ENCODE results near the gene SUV39H2. TPM values are rescaled to one million over a fixed set of nuclear protein-coding genes. Genes with fewer than 3 reads are reported as not detected.
"Not testable (repeated sequence)": the region's sequence is repeated elsewhere in the genome, so short reads cannot be mapped to it uniquely, and the experiment has no call there.

The SUV39H2 gene
- total RNA-seq, 2 experiments from 2014 or later, result 35.8 to 38.2 TPM

DNA sequence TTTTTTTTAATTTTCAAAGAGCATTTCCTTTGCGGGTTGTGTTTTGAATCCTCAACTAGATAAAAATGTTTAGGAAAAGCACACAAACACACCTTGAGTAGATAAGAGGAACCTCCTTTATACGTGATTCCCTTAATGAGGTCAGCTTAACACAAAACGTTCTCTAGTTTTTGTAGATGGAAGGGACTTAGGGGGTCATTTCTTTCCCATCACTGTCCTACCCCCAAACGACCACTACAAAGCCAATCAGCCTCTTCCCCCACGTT, 1.2 kb downstream of the SUV39H2 start:
- Mint-ChIP-seq H3K27me3 (ENCODE audit: low read depth) (no peaks in the 10 kb centered on the region), H3K9me3 (no peaks in the 10 kb centered on the region), H3K36me3 (ENCODE audit: low read depth) (peaks cover 21% of the 10 kb centered on the region), H3K4me3 (peak overlapping the region; percentile 90), H3K27ac (peak overlapping the region; percentile 81), H3K4me1 (ENCODE audit: low read depth) (peaks cover 28% of the 10 kb centered on the region)
- CTCF ChIA-PET, result interaction anchor here (0.8 to 2.1 kb wide), 3 partner anchors 22 to 81 kb away, joined by 5 to 14 read pairs (median 8); no protein-coding TSS in a partner anchor
- intact Hi-C loops (cut with micrococcal nuclease), result loop anchor here (2.0 to 5.0 kb wide), 5 partner anchors 217 to 1533 kb away; partner anchors contain the start of genes RPP38 and SEPHS1
- no peak for DNase-seq

- H3K9me3 Mint-ChIP-seq, result no peaks in the 10 kb centered on the region
- peak overlapping the region; percentile 90 for H3K4me3 Mint-ChIP-seq
- DNase-seq, result no peak
- H3K4me1 Mint-ChIP-seq (ENCODE audit: low read depth), result peaks cover 28% of the 10 kb centered on the region
- no peaks in the 10 kb centered on the region for H3K27me3 Mint-ChIP-seq (ENCODE audit: low read depth)
- peaks cover 21% of the 10 kb centered on the region for H3K36me3 Mint-ChIP-seq (ENCODE audit: low read depth)
- CTCF ChIA-PET, result interaction anchor here (1.1 to 2.1 kb wide), 2 partner anchors 22 to 447 kb away, joined by 3 to 14 read pairs; no protein-coding TSS in a partner anchor
- intact Hi-C loops (cut with micrococcal nuclease), result no loop called here
- H3K27ac Mint-ChIP-seq, result no peak overlapping the region
These were observed 1.6 kb downstream of the SUV39H2 start for GRCh38 chr10:14880229-14880628.

DNA sequence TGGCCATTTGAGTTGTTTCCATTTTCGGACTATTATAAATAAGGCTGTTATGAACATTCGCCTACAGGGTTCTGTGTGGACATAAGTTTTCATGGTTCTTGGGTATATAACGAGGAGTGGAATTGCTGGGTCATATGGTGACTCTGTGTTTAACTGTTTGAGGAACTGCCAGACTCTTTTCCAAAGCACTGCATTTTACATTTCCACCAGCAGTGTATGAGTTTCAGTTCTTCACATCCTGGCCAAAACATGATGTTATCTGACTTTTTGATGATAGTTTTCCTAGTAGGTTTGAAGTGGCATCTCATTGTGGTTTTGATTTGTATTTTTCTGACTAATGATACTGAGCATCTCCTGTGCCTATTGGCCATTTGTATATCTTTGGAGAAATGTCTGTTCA, 5.4 kb downstream of the SUV39H2 start:
- CTCF ChIA-PET, result interaction anchor here (0.6 kb wide), 1 partner anchor 80 kb away, joined by 6 read pairs; no protein-coding TSS in a partner anchor

DNA sequence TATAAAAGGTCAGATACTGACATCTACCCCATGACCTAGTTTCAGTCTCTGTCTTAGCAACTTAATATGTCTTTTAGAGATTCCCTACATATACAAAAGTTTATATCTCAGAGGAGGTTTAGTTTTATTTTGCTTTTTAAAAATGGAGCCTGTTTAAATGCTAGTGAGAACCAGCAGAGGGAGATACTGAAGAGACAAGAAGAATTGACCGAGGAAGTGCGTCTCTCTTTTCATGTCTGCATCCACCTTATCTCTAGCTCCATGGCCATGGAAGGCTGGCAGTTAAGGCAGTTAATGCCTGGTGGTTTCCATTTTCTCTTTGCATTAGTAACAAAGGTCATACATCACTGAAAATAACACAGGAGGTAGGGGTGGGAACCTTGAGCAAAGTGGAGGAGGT, 10.7 kb downstream of the SUV39H2 start:
- Mint-ChIP-seq H3K27ac (no peak overlapping the region), H3K4me1 (ENCODE audit: low read depth) (peaks cover 9% of the 10 kb centered on the region), H3K4me3 (no peak overlapping the region), H3K27me3 (ENCODE audit: low read depth) (no peaks in the 10 kb centered on the region), H3K36me3 (ENCODE audit: low read depth) (peaks cover 2% of the 10 kb centered on the region), H3K9me3 (no peaks in the 10 kb centered on the region)
- no peak for DNase-seq
- intact Hi-C loops (cut with micrococcal nuclease), result no loop called here
- CTCF ChIA-PET, result interaction anchor here (1.1 kb wide), 1 partner anchor 15 kb away, joined by 3 read pairs; no protein-coding TSS in a partner anchor

More for the DNA sequence above, 5.4 kb downstream of the SUV39H2 start:
- H3K27ac Mint-ChIP-seq, result no peak overlapping the region
- intact Hi-C loops (cut with micrococcal nuclease), result no loop called here
- H3K4me1 Mint-ChIP-seq (ENCODE audit: low read depth), result peaks cover 23% of the 10 kb centered on the region
- H3K27me3 Mint-ChIP-seq (ENCODE audit: low read depth), result no peaks in the 10 kb centered on the region
- H3K9me3 Mint-ChIP-seq, result no peaks in the 10 kb centered on the region
- no peak for DNase-seq
- H3K36me3 Mint-ChIP-seq (ENCODE audit: low read depth), result peaks cover 21% of the 10 kb centered on the region
- no peak overlapping the region for H3K4me3 Mint-ChIP-seq

GRCh38 chr10:14891151-14891550, 12.5 kb downstream of the SUV39H2 start:
- H3K4me1 Mint-ChIP-seq (ENCODE audit: low read depth), result peaks cover 11% of the 10 kb centered on the region
- no peaks in the 10 kb centered on the region for H3K27me3 Mint-ChIP-seq (ENCODE audit: low read depth)
- no peak overlapping the region for H3K4me3 Mint-ChIP-seq
- intact Hi-C loops (cut with micrococcal nuclease), result no loop called here
- CTCF ChIA-PET, result interaction anchor here (1.8 kb wide), 1 partner anchor 13 kb away, joined by 5 read pairs; the partner anchor contains the start of gene SUV39H2
- peaks cover 5% of the 10 kb centered on the region for H3K36me3 Mint-ChIP-seq (ENCODE audit: low read depth)
- no peak for DNase-seq
- H3K27ac Mint-ChIP-seq, result no peak overlapping the region
- no peaks in the 10 kb centered on the region for H3K9me3 Mint-ChIP-seq

DNA sequence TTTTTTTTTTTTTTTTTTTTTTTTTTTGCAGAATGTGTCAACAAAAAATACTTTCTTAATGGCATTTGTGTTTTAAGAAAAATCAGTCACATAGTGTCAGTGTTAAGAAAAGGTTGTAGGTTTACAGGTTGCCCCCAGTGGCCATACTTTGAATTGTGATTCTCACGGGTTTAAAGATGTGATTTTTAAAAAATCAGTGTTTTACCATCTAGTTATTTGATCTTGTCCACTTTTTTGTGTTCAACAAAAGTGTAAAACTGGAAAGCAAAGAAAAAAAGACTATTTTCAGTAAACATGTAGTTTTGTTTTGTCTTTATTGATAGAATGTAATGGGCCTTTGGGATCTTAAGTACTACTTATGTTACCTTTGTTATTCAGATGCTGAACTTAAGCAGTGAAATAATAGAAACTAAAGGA, 25.7 kb downstream of the SUV39H2 start:
- intact Hi-C loops (cut with micrococcal nuclease), result no loop called here
- DNase-seq, result peak; percentile 16
- CTCF ChIA-PET, result interaction anchor here (0.7 to 3.6 kb wide), 8 partner anchors 17 to 668 kb away, joined by 3 to 14 read pairs (median 4); partner anchors contain the start of genes CDNF and SUV39H2
- Mint-ChIP-seq H3K4me1 (ENCODE audit: low read depth) (peaks cover 16% of the 10 kb centered on the region), H3K36me3 (ENCODE audit: low read depth) (peaks cover 47% of the 10 kb centered on the region), H3K9me3 (peaks cover 12% of the 10 kb centered on the region), H3K4me3 (no peak overlapping the region), H3K27me3 (ENCODE audit: low read depth) (no peaks in the 10 kb centered on the region), H3K27ac (no peak overlapping the region)

GRCh38 chr10:14904864-14905263, 26.2 kb downstream of the SUV39H2 start:
- Mint-ChIP-seq H3K9me3 (peaks cover 12% of the 10 kb centered on the region), H3K27me3 (ENCODE audit: low read depth) (no peaks in the 10 kb centered on the region), H3K36me3 (ENCODE audit: low read depth) (peaks cover 47% of the 10 kb centered on the region), H3K4me3 (no peak overlapping the region), H3K4me1 (ENCODE audit: low read depth) (peaks cover 16% of the 10 kb centered on the region), H3K27ac (no peak overlapping the region)
- intact Hi-C loops (cut with micrococcal nuclease), result no loop called here
- CTCF ChIA-PET, result interaction anchor here (0.7 to 1.5 kb wide), 7 partner anchors 17 to 668 kb away, joined by 3 to 8 read pairs (median 4); partner anchors contain the start of gene SUV39H2
- DNase-seq, result no peak

GRCh38 chr10:14905890-14906289, 27.2 kb downstream of the SUV39H2 start:
- no peak for DNase-seq
- peaks cover 57% of the 10 kb centered on the region for H3K36me3 Mint-ChIP-seq (ENCODE audit: low read depth)

GRCh38 chr10:14906765-14907164, 28.1 kb downstream of the SUV39H2 start:
- peaks cover 16% of the 10 kb centered on the region for H3K4me1 Mint-ChIP-seq (ENCODE audit: low read depth)
- no peak overlapping the region for H3K4me3 Mint-ChIP-seq
- no peaks in the 10 kb centered on the region for H3K27me3 Mint-ChIP-seq (ENCODE audit: low read depth)
- peaks cover 12% of the 10 kb centered on the region for H3K9me3 Mint-ChIP-seq
- H3K36me3 Mint-ChIP-seq (ENCODE audit: low read depth), result peaks cover 66% of the 10 kb centered on the region
- no peak for DNase-seq
- intact Hi-C loops (cut with micrococcal nuclease), result loop anchor here (1.0 kb wide), 1 partner anchor 13 kb away; no protein-coding TSS in a partner anchor
- CTCF ChIA-PET, result interaction anchor here (0.6 to 1.2 kb wide), 3 partner anchors 36 to 353 kb away, joined by 3 read pairs; no protein-coding TSS in a partner anchor
- H3K27ac Mint-ChIP-seq, result no peak overlapping the region

More at GRCh38 chr10:14905890-14906289, 27.2 kb downstream of the SUV39H2 start:
- intact Hi-C loops (cut with micrococcal nuclease), result no loop called here
- CTCF ChIA-PET, result interaction anchor here (0.7 to 1.5 kb wide), 5 partner anchors 14 to 430 kb away, joined by 3 to 8 read pairs (median 3); partner anchors contain the start of gene SUV39H2
- Mint-ChIP-seq H3K4me3 (no peak overlapping the region), H3K4me1 (ENCODE audit: low read depth) (peaks cover 16% of the 10 kb centered on the region), H3K9me3 (peaks cover 12% of the 10 kb centered on the region), H3K27ac (no peak overlapping the region), H3K27me3 (ENCODE audit: low read depth) (no peaks in the 10 kb centered on the region)

GRCh38 chr10:14907591-14907990, 28.9 kb downstream of the SUV39H2 start:
- peaks cover 12% of the 10 kb centered on the region for H3K9me3 Mint-ChIP-seq
- H3K4me1 Mint-ChIP-seq (ENCODE audit: low read depth), result peaks cover 16% of the 10 kb centered on the region
- H3K36me3 Mint-ChIP-seq (ENCODE audit: low read depth), result peaks cover 70% of the 10 kb centered on the region
- intact Hi-C loops (cut with micrococcal nuclease), result loop anchor here (1.0 kb wide), 1 partner anchor 12 kb away; no protein-coding TSS in a partner anchor
- DNase-seq; H3K27me3 Mint-ChIP-seq (ENCODE audit: low read depth); H3K4me3 Mint-ChIP-seq; H3K27ac Mint-ChIP-seq: not testable (repeated sequence)
- CTCF ChIA-PET, result interaction anchor here (1.2 kb wide), 1 partner anchor 64 kb away, joined by 3 read pairs; no protein-coding TSS in a partner anchor

GRCh38 chr10:14909101-14909500, 30.4 kb downstream of the SUV39H2 start:
- no peak overlapping the region for H3K4me3 Mint-ChIP-seq
- CTCF ChIA-PET, result no interaction called here
- peaks cover 84% of the 10 kb centered on the region for H3K36me3 Mint-ChIP-seq (ENCODE audit: low read depth)
- intact Hi-C loops (cut with micrococcal nuclease), result no loop called here
- DNase-seq, result no peak
- no peak overlapping the region for H3K27ac Mint-ChIP-seq
- peaks cover 12% of the 10 kb centered on the region for H3K9me3 Mint-ChIP-seq
- H3K4me1 Mint-ChIP-seq (ENCODE audit: low read depth), result peaks cover 16% of the 10 kb centered on the region
- H3K27me3 Mint-ChIP-seq (ENCODE audit: low read depth), result no peaks in the 10 kb centered on the region

DNA sequence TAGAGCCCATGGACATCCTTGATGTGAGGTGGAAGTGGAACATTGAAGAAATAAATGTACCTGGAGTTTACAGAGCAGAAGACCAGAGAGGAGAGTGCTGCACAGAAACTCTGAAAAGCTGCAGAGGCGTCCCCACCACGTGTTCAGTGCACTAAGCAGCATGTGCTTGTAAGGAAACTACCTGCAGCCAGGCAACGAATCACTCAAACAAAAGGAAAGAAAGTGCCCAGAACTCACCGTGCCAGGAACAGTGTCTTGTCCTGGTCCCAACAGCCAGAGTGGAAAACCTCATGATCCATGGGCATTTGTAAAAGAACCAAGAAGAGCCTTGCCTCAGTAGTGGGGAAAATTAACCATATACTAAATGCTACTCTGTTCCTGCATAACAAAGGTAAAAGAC, 32.3 kb downstream of the SUV39H2 start:
- CTCF ChIA-PET, result no interaction called here
- peaks cover 12% of the 10 kb centered on the region for H3K9me3 Mint-ChIP-seq
- intact Hi-C loops (cut with micrococcal nuclease), result loop anchor here (5.0 kb wide), 1 partner anchor 41 kb away; the partner anchor contains the start of gene DCLRE1C

GRCh38 chr10:14911801-14912200, 33.1 kb downstream of the SUV39H2 start:
- no peak for DNase-seq
- CTCF ChIA-PET, result no interaction called here
- intact Hi-C loops (cut with micrococcal nuclease), result loop anchor here (5.0 kb wide), 1 partner anchor 40 kb away; the partner anchor contains the start of gene DCLRE1C
- no peak overlapping the region for H3K27ac Mint-ChIP-seq
- H3K9me3 Mint-ChIP-seq, result peaks cover 16% of the 10 kb centered on the region
- H3K4me3 Mint-ChIP-seq, result no peak overlapping the region
- no peaks in the 10 kb centered on the region for H3K27me3 Mint-ChIP-seq (ENCODE audit: low read depth)
- H3K36me3 Mint-ChIP-seq (ENCODE audit: low read depth), result peaks cover 86% of the 10 kb centered on the region
- peaks cover 15% of the 10 kb centered on the region for H3K4me1 Mint-ChIP-seq (ENCODE audit: low read depth)

More for the DNA sequence above, 32.3 kb downstream of the SUV39H2 start:
- Mint-ChIP-seq H3K4me3 (no peak overlapping the region), H3K4me1 (ENCODE audit: low read depth) (peaks cover 15% of the 10 kb centered on the region), H3K27me3 (ENCODE audit: low read depth) (no peaks in the 10 kb centered on the region), H3K36me3 (ENCODE audit: low read depth) (peaks cover 83% of the 10 kb centered on the region), H3K27ac (no peak overlapping the region)
- DNase-seq, result no peak

Data from activated naive CD4-positive, alpha-beta T cell treated with anti-CD3 and anti-CD28 coated beads for 36 hours (primary cell).